B cell (primary cell): ENCODE results near the gene GIGYF1. TPM values are rescaled to one million over a fixed set of nuclear protein-coding genes. Genes with fewer than 3 reads are reported as not detected.
"Not testable (repeated sequence)": the region's sequence is repeated elsewhere in the genome, so short reads cannot be mapped to it uniquely, and the experiment has no call there.

Experiments used
- ATAC-seq: fragments of 200-7000 bp; cut with Tn5 transposase; one replicate; pipeline ENCODE4 v1.10.0; 2021; ENCODE audit warnings: low read depth, mild to moderate bottlenecking, moderate number of reproducible peaks, moderate library complexity
- CTCF ChIA-PET: fragments of 350-600 bp; sonication (Branson Sonifier 250); formaldehyde crosslinking; loops from one replicate; lab custom pipeline; 2021; ENCODE audit warnings: antibody characterized with exemption, inconsistent platforms; lab: Charles Lee
- POLR2A ChIA-PET: fragments of 350-600 bp; sonication (Branson Sonifier 250); formaldehyde crosslinking; loops from one replicate; lab custom pipeline; 2021; ENCODE audit warnings: antibody characterized with exemption; lab: Charles Lee
- DNase-seq: peaks from one replicate; pipeline ENCODE4 v3.0.0; 2013
- H2AFZ ChIP-seq: 2 replicates; pipeline ENCODE4 v1.6.1; 2012; ENCODE audit warnings: mild to moderate bottlenecking, low read depth, low read length; ENCODE audit not compliant: insufficient read depth, poor library complexity, severe bottlenecking
- H3K27ac ChIP-seq, 2 donors: 1 replicate in 1 of 2; 2 replicates in 1 of 2; pipeline ENCODE4 v1.5.1; 2012 to 2013; ENCODE audit warnings: low read length in 2 of 2, mild to moderate bottlenecking in 2 of 2, moderate library complexity in 1 of 2
- H3K27me3 ChIP-seq, 4 experiments: fragments of 200-600 bp in 1 of 4; sonication (generic) in 1 of 4; replicated peaks in 1 of 4; 1 replicate in 2 of 4; 2 replicates in 2 of 4; pipeline versions ENCODE4 v1.6.1 to v1.7.0; 2013 to 2016; ENCODE audit warnings: low read length in 3 of 4, mild to moderate bottlenecking in 2 of 4, mixed read lengths in 1 of 4, moderate library complexity in 1 of 4; ENCODE audit not compliant: insufficient read depth in 4 of 4, control insufficient read depth in 3 of 4; ENCODE audit errors: control extremely low read depth in 1 of 4
- H3K36me3 ChIP-seq, 2 experiments: replicated peaks in 1 of 2; 1 replicate in 1 of 2; 2 replicates in 1 of 2; pipeline versions ENCODE4 v1.6.1 to v1.7.1; 2013; ENCODE audit warnings: low read length in 1 of 2; ENCODE audit not compliant: insufficient read depth in 2 of 2, control insufficient read depth in 1 of 2; ENCODE audit errors: control extremely low read depth in 1 of 2, extremely low read depth in 1 of 2
- H3K4me1 ChIP-seq, 2 donors: fragments of 200-600 bp in 1 of 2; sonication (generic) in 1 of 2; 1 replicate in 1 of 2; 2 replicates in 1 of 2; pipeline versions ENCODE4 v1.5.1 to v1.6.1; 2013 to 2017; ENCODE audit warnings: low read length in 2 of 2; ENCODE audit not compliant: control insufficient read depth in 2 of 2, insufficient read depth in 2 of 2
- H3K4me2 ChIP-seq: replicated peaks from 2 replicates; pipeline ENCODE3; 2012; ENCODE audit warnings: mild to moderate bottlenecking, low read depth, low read length; ENCODE audit not compliant: poor library complexity, severe bottlenecking
- H3K4me3 ChIP-seq, 5 experiments: fragments of 200-600 bp in 1 of 5; sonication (generic) in 1 of 5; 1 replicate in 3 of 5; 2 replicates in 2 of 5; pipeline versions ENCODE4 v1.5.1 to v1.7.0; 2011 to 2016; ENCODE audit warnings: low read length in 4 of 5, mild to moderate bottlenecking in 4 of 5, low read depth in 2 of 5, control low read depth in 1 of 5, moderate library complexity in 1 of 5; ENCODE audit not compliant: insufficient read depth in 1 of 5; ENCODE audit errors: control extremely low read depth in 1 of 5, extremely low read depth in 1 of 5
- H3K79me2 ChIP-seq: fragments of 200-600 bp; sonication (generic); one replicate; pipeline ENCODE4 v1.6.0; 2016; ENCODE audit warnings: low read length; ENCODE audit not compliant: control insufficient read depth, insufficient read depth
- H3K9ac ChIP-seq: fragments of 200-600 bp; sonication (generic); 2 replicates; pipeline ENCODE4 v1.6.1; 2017; ENCODE audit warnings: mild to moderate bottlenecking, low read length, moderate library complexity
- H3K9me3 ChIP-seq, 3 donors: one replicate each; pipeline versions ENCODE4 v1.6.1 to v1.7.1; 2013; ENCODE audit warnings: low read length in 2 of 3; ENCODE audit not compliant: control insufficient read depth in 2 of 3, insufficient read depth in 1 of 3; ENCODE audit errors: control extremely low read depth in 1 of 3
- H4K20me1 ChIP-seq: 2 replicates; pipeline ENCODE4 v1.6.0; 2012; ENCODE audit warnings: mild to moderate bottlenecking, low read length; ENCODE audit not compliant: insufficient read depth, control insufficient read depth, poor library complexity, severe bottlenecking
- H3K27ac Mint-ChIP-seq: one replicate; pipeline ENCODE4 v1.8.0; 2021; ENCODE audit warnings: mixed read lengths
- H3K27me3 Mint-ChIP-seq: one replicate; pipeline ENCODE4 v1.8.0; 2021; ENCODE audit warnings: mixed read lengths
- H3K4me1 Mint-ChIP-seq: one replicate; pipeline ENCODE4 v1.8.0; 2021; ENCODE audit warnings: mixed read lengths
- H3K4me3 Mint-ChIP-seq: one replicate; pipeline ENCODE4 v1.8.0; 2021; ENCODE audit warnings: mixed read lengths
- H3K9me3 Mint-ChIP-seq: one replicate; pipeline ENCODE4 v1.8.0; 2022; ENCODE audit warnings: mixed read lengths; ENCODE audit not compliant: insufficient read depth
- EZH2 ChIP-seq: IDR thresholded peaks from 2 replicates; pipeline ENCODE4 v1.6.1; 2012; ENCODE audit warnings: borderline replicate concordance, low read depth, mild to moderate bottlenecking, moderate library complexity, low read length; ENCODE audit not compliant: insufficient read depth, poor library complexity, severe bottlenecking
- WGBS: methylation state at CpG from one replicate; pipeline ENCODE4 v1.1.5; 2013; ENCODE audit warnings: missing lambda C conversion rate; ENCODE audit not compliant: insufficient coverage; 5-methylcytosine and 5-hydroxymethylcytosine counted together
- intact Hi-C: fragments of 100-400 bp; cut with micrococcal nuclease; formaldehyde crosslinking; loops from one replicate; pipeline ENCODE4 v1.10.0; 2022
- polyA plus RNA-seq: library from polyadenylated mRNA; depleted of rRNA; stranded (reverse); fragments of >200 nt; gene quantifications from 2 replicates; pipeline ENCODE4 v1.2.3, GENCODE V29; 2012
- total RNA-seq, 2 donors: library from RNA; stranded (reverse); fragments of 120-200 nt in 1 of 2; gene quantifications; 1 replicate in 1 of 2; 2 replicates in 1 of 2; pipeline versions ENCODE4 v1.2.3 to v1.2.4, GENCODE V29; 2013 to 2022
- TF ChIP-seq, protein P1 (sequence below): fragments of 200-600 bp; IDR thresholded peaks from one replicate; pipeline ENCODE4 v1.8.0; 2022; ENCODE audit warnings: antibody characterized with exemption, mild to moderate bottlenecking

Gene GIGYF1
- total and polyA plus RNA-seq, 2 donors (not counting 1 experiment from before 2014, with no cell fraction given): 45.9 to 134 TPM

DNA sequence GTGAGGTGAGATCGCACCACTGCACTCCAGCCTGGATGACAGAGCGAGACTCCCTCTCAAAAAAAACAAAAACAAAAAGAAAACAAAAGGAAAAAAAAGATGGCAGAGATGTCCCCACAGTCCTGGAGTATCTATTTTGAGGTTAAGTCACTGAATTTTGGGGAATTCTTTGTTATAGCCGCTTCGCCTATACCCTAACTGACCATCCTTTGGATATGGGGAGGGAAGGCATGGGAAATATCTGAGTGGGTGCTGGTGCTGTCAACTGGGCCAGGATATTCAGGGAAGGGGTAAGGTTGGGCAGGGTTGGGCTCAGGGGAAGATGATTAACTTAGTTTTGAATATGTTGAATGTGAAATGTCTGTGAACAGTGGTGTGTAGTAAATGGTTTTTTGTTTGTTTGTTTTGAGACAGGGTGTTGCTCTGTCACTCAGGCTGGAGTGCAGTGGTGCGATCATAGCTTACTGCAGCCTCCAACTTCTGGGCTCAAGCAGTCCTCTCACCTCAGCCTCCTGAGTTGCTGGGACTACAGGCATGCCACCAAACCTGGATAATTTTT, 28.8 kb downstream of the GIGYF1 start:
- H3K4me1 ChIP-seq: no peaks in the 10 kb centered on the region
- H3K4me2 ChIP-seq: no peak overlapping the region
- H4K20me1 ChIP-seq: no peaks in the 10 kb centered on the region
- H3K27me3 ChIP-seq: peaks cover 0 to 2% (median 0%) of the 10 kb centered on the region in 4 experiments
- no peaks in the 10 kb centered on the region for H3K9me3 ChIP-seq
- intact Hi-C loops: no loop called here
- H3K79me2 ChIP-seq: no peaks in the 10 kb centered on the region
- no peak overlapping the region for H3K27ac ChIP-seq
- Mint-ChIP-seq H3K4me1 (no peaks in the 10 kb centered on the region), H3K4me3 (no peak overlapping the region), H3K9me3 (no peaks in the 10 kb centered on the region), H3K27ac (no peak overlapping the region), H3K27me3 (peaks cover 8% of the 10 kb centered on the region)
- 100% methylated on average over 3 of the region's 5 CpGs for WGBS
- ATAC-seq (no peak), DNase-seq (no peak)
- TF ChIP-seq, protein P1, sequence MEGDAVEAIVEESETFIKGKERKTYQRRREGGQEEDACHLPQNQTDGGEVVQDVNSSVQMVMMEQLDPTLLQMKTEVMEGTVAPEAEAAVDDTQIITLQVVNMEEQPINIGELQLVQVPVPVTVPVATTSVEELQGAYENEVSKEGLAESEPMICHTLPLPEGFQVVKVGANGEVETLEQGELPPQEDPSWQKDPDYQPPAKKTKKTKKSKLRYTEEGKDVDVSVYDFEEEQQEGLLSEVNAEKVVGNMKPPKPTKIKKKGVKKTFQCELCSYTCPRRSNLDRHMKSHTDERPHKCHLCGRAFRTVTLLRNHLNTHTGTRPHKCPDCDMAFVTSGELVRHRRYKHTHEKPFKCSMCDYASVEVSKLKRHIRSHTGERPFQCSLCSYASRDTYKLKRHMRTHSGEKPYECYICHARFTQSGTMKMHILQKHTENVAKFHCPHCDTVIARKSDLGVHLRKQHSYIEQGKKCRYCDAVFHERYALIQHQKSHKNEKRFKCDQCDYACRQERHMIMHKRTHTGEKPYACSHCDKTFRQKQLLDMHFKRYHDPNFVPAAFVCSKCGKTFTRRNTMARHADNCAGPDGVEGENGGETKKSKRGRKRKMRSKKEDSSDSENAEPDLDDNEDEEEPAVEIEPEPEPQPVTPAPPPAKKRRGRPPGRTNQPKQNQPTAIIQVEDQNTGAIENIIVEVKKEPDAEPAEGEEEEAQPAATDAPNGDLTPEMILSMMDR: no peak
- TF ChIP-seq EZH2: no peak
- H3K9ac ChIP-seq: no peak overlapping the region
- no peak overlapping the region for H3K4me3 ChIP-seq
- no peak overlapping the region for H2AFZ ChIP-seq
- ChIA-PET CTCF (interaction anchor here (1.5 kb wide), 2 partner anchors 26 to 31 kb away, joined by 3 to 4 read pairs; no protein-coding TSS in a partner anchor), POLR2A (no interaction called here)
- H3K36me3 ChIP-seq: no peaks in the 10 kb centered on the region

DNA sequence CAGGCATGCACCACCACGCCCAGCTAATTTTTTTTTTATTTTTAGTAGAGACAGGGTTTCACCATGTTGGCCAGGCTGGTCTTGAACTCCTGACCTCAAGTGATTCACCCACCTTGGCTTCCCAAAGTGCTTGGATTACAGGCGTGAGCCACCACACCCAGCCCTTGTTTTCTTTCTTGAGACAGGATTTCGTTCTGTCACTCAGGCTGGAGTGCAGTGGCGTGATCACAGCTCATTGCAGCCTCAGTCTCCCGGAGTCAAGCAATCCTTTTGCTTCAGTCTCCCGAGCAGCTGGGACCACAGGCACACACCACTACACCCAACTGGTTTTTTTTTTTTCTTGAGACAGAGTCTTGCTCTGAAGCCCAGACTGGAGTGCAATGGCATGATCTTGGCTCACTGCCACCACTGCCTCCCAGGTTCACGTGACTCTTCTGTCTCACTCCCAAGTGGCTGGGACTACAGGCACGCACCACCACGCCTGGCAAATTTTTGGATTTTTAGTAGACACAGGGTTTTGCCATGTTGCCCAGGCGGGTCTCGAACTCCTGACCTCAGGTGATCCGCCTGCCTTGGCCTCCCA, 31.8 kb downstream of the GIGYF1 start:
- intact Hi-C loops, POLR2A ChIA-PET, H4K20me1 ChIP-seq, H2AFZ ChIP-seq, H3K4me3 Mint-ChIP-seq, H3K9me3 ChIP-seq, H3K27ac ChIP-seq, H3K4me1 ChIP-seq, H3K79me2 ChIP-seq, H3K4me2 ChIP-seq, H3K27ac Mint-ChIP-seq, H3K4me3 ChIP-seq, H3K9me3 Mint-ChIP-seq, DNase-seq, H3K4me1 Mint-ChIP-seq, H3K36me3 ChIP-seq, H3K9ac ChIP-seq, ATAC-seq: not testable (repeated sequence)
- peaks cover 0 to 23% (median 8%) of the 10 kb centered on the region in 4 experiments for H3K27me3 ChIP-seq
- CTCF ChIA-PET: interaction anchor here (0.7 kb wide), 1 partner anchor 48 kb away, joined by 3 read pairs; no protein-coding TSS in a partner anchor
- H3K27me3 Mint-ChIP-seq: peaks cover 24% of the 10 kb centered on the region
- 90% methylated on average over 11 of the region's 12 CpGs for WGBS
